GM12875 (cell line): ENCODE measurements around the gene CELA2B.
"Not testable (repeated sequence)": the region's sequence is repeated elsewhere in the genome, so short reads cannot be mapped to it uniquely, and the experiment has no call there.

Experiments used
- H3K4me3 ChIP-seq: one replicate; pipeline ENCODE4 v1.5.1; 2011; ENCODE audit warnings: low read depth, low read length, control low read depth
- CTCF ChIP-seq: IDR thresholded peaks from 2 replicates; pipeline ENCODE4 v1.5.1; 2011; ENCODE audit warnings: low read depth, mild to moderate bottlenecking, control low read depth, inconsistent platforms, low read length, moderate library complexity, borderline replicate concordance; ENCODE audit not compliant: insufficient read depth

The CELA2B gene

DNA sequence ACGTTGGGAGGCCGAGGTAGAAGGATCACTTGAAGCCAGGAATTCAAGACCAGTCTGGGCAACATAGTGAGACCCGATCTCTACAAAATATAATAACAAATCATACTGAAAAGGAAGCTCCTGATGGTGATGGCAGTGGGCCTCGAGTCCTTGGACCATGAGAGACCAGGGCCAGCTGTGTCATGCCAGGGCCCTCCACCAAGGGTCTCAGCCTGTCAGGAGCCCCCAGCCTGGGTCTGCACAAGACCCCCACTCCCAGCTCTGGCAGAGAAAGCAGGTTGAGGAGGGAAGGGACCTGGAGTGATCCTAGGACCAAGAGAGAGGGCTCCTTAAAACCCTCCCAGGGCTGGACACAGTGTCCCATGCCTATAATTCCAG is 44.3 kb upstream of the CELA2B start:
- no peak overlapping the region for H3K4me3 ChIP-seq
- no peak for TF ChIP-seq CTCF

- H3K4me3 ChIP-seq: no peak overlapping the region
- TF ChIP-seq CTCF: no peak
These were observed 43.6 kb upstream of the CELA2B start for GRCh38 chr1:15432324-15432723.

DNA sequence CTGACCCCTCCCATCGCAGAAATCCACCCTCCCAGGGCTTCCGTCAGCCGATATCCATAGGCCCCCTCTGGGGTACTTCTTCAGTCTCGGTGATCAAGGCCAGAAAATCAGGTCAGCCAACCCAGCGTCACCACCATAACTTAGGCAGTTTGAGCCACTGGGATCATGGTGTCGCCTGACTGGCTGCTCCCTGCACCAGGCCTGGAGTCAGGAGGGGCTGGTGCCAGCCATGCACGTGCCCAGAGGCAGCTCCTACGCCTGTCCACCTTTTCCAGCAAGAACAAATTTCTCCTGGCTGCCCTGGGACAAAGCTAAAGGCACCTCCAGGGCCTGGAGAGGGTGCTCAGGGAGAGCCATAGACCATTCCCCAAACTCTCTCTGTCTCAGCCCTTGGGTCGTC is 42.4 kb upstream of the CELA2B start:
- no peak for TF ChIP-seq CTCF
- no peak overlapping the region for H3K4me3 ChIP-seq

DNA sequence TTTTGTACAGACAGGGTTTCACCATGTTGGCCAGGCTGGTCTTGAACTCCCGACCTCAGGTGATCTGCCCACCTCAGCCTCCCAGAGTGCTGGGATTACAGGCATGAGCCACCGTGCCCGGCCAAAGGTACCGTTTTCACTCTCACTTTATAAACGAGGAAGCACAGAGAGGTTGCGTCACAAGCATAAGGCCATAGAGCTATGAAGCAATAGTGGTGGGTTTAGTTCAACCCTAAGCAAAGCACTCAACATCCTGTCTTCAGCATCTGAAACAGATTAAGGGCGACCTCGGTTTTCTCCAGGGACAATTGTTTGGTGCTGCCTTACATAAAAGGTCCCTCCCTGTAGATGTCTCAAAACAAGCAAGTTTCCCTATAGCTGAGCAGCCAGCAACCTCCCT is 41.2 kb upstream of the CELA2B start:
- not testable (repeated sequence) for H3K4me3 ChIP-seq

- TF ChIP-seq CTCF: no peak
- H3K4me3 ChIP-seq: no peak overlapping the region
These were observed 40.4 kb upstream of the CELA2B start for GRCh38 chr1:15435239-15436077.

DNA sequence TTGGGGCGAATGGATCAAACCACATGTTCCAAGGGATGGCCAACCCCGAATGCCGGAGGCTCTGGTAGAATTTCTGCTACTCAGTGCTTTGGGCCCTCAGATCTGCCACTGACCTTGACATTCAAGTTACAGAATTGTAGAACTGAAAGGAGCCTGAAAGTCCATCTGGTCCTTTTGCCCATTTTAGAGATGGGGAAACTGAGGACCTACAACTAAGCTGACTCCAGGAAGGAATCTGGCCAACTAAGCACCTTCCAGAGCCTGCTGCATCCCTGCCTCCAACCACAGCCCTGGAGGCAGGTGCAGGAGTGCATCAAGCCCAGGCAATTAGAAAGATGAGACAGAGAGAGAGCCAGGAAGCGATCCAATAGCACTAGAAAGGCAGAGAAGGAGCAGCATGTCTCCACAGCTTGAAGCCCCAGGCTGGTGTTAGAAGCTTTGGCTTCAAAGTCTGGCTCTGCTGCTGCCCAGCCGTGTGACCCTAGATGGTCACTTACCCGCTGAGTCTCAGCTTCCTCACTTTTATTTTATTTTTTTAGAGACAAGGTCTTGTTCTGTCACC is 38.9 kb upstream of the CELA2B start:
- H3K4me3 ChIP-seq: no peak overlapping the region
- TF ChIP-seq CTCF: no peak

GRCh38 chr1:15439325-15439724 is 36.6 kb upstream of the CELA2B start:
- TF ChIP-seq CTCF: no peak
- H3K4me3 ChIP-seq: no peak overlapping the region
